DOHH2 (cell line): ENCODE measurements around the gene RGR.

Experiments
- CTCF ChIP-seq: fragments of 200-600 bp; sonication (generic); IDR thresholded peaks from one replicate; pipeline ENCODE4 v1.5.1; 2014; ENCODE audit warnings: antibody characterized with exemption, mild to moderate bottlenecking, low read depth, low read length; ENCODE audit not compliant: poor library complexity, severe bottlenecking
- EZH2phosphoT487 ChIP-seq: fragments of 200-600 bp; sonication (generic); IDR thresholded peaks from 2 replicates; pipeline ENCODE4 v1.6.1; 2017; ENCODE audit warnings: borderline replicate concordance, mild to moderate bottlenecking, antibody characterized with exemption, low read length, moderate library complexity, mixed read lengths

- TF ChIP-seq CTCF (no peak), EZH2phosphoT487 (no peak)
Observed at GRCh38 chr10:84235096-84235495, 9.8 kb upstream of the RGR start.
